Measurements from ENCODE around the gene ILF2.

The ILF2 gene

GRCh38 chr1:153619171-153619570, 51.6 kb downstream of the ILF2 start:
- H3K4me3 ChIP-seq (replicated peaks; ENCODE audit: low read depth, low read length), result no peak overlapping the region
- no peak for DNase-seq (ENCODE audit: extremely low read depth, low read depth)
- no peak for TF ChIP-seq CTCF (IDR thresholded peaks at IDR 0.05; ENCODE audit: low read depth, low read length, missing control alignments)

GRCh38 chr1:153617663-153618062, 53.1 kb downstream of the ILF2 start:
- TF ChIP-seq CTCF (IDR thresholded peaks at IDR 0.05; ENCODE audit: low read depth, low read length, missing control alignments), result peak; percentile 67
- DNase-seq (ENCODE audit: extremely low read depth, low read depth), result no peak
- H3K4me3 ChIP-seq (replicated peaks; ENCODE audit: low read depth, low read length), result no peak overlapping the region

GRCh38 chr1:153616917-153617311, 53.9 kb downstream of the ILF2 start:
- no peak for TF ChIP-seq CTCF (IDR thresholded peaks at IDR 0.05; ENCODE audit: low read depth, low read length, missing control alignments)
- no peak for DNase-seq (ENCODE audit: extremely low read depth, low read depth)
- H3K4me3 ChIP-seq (replicated peaks; ENCODE audit: low read depth, low read length), result no peak overlapping the region

- no peak for DNase-seq (ENCODE audit: extremely low read depth, low read depth)
- no peak for TF ChIP-seq CTCF (IDR thresholded peaks at IDR 0.05; ENCODE audit: low read depth, low read length, missing control alignments)
- no peak within 1 kb of the TSS for H3K4me3 ChIP-seq (replicated peaks; ENCODE audit: low read depth, low read length)
These were observed 54.5 kb downstream of the ILF2 start, which contains the start of gene S100A14 for GRCh38 chr1:153616144-153616916. Gene S100A14 (minus strand): TSS chr1:153616325. CDS start chr1:153615858, 467 bp downstream.

GRCh38 chr1:153615406-153615805, 55.4 kb downstream of the ILF2 start:
- no peak overlapping the region for H3K4me3 ChIP-seq (replicated peaks; ENCODE audit: low read depth, low read length)
- DNase-seq (ENCODE audit: extremely low read depth, low read depth), result no peak
- TF ChIP-seq CTCF (IDR thresholded peaks at IDR 0.05; ENCODE audit: low read depth, low read length, missing control alignments), result no peak

GRCh38 chr1:153614906-153615305, 55.9 kb downstream of the ILF2 start:
- no peak for DNase-seq (ENCODE audit: extremely low read depth, low read depth)
- H3K4me3 ChIP-seq (replicated peaks; ENCODE audit: low read depth, low read length), result no peak overlapping the region
- no peak for TF ChIP-seq CTCF (IDR thresholded peaks at IDR 0.05; ENCODE audit: low read depth, low read length, missing control alignments)

Measured in HFF-Myc (cell line).